Activated CD8-positive, alpha-beta memory T cell treated with anti-CD3 and anti-CD28 coated beads, Interleukin-2, amount 50 U/mL, for 4 hours (primary cell): ENCODE results near the gene SEZ6L2.
"Not testable (repeated sequence)": the region's sequence is repeated elsewhere in the genome, so short reads cannot be mapped to it uniquely, and the experiment has no call there.

ENCODE experiments used
- DNase-seq: peaks from one replicate; pipeline ENCODE4 v3.0.0-alpha.2; 2020

The SEZ6L2 gene

GRCh38 chr16:29909851-29910250 lies 10.5 kb upstream of the SEZ6L2 start:
- not testable (repeated sequence) for DNase-seq

GRCh38 chr16:29909391-29909790 lies 10.0 kb upstream of the SEZ6L2 start:
- no peak for DNase-seq

- DNase-seq, result no peak
Observed at GRCh38 chr16:29908719-29909220, 9.4 kb upstream of the SEZ6L2 start.

GRCh38 chr16:29907973-29908372 lies 8.6 kb upstream of the SEZ6L2 start:
- DNase-seq, result no peak

GRCh38 chr16:29906520-29907244 lies 7.3 kb upstream of the SEZ6L2 start:
- DNase-seq, result no peak

DNA sequence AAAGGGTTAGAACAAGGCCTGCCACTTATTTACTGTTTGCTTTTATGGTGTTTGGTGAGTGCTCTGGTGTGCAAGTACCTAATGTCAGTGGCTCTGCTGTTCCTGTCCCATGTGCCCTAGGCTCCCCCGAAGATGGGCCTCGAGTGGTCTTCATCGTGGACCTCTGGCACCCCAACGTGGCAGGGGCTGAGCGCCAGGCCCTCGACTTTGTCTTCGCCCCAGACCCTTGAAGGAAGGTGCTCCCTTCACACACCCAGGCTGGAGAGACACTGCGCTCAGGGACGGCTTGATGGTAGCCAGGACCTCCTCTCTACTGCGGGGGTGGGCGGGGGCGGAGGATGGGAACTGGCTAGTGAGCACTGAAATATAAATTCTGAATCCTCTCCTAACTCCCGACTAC lies 6.3 kb upstream of the SEZ6L2 start:
- DNase-seq, result no peak

DNA sequence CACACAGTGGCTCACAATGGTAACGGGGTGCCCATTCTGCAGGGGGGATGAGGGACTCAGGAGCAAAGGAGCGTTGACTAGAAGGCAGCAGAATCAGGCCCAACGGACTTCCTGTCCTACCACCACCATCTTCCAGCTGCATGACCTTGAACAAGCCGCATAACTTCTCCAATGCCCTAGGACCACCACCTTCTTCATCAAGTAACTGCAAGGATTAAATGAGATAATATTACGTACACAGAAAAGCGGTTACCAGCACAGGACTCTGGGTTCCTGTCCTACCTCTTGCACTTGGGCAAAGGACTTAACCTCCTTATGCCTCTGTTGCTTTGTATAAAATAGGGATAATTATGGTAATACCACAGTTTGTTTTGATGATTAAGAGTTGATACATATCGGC lies 5.6 kb upstream of the SEZ6L2 start:
- no peak for DNase-seq

DNA sequence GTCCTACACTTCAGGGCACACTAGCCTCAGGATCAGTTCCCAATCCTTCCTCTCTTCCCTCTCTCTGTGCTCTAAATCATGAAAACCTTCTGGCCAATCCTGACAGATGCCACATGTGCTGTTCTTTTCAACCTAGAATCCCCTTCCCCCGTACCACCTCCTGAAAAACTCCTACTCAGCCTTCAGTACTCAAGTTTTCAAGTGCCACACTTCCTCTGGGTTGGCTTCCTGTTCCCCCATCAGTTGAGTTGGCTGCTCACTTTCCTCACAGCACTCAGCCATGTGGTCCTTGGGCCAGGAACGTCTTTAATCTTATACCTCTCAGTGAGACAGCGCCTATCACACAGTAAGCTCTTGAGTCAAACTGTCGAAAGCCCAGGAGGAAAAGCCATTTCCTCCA lies 4.2 kb upstream of the SEZ6L2 start:
- DNase-seq, result no peak

DNA sequence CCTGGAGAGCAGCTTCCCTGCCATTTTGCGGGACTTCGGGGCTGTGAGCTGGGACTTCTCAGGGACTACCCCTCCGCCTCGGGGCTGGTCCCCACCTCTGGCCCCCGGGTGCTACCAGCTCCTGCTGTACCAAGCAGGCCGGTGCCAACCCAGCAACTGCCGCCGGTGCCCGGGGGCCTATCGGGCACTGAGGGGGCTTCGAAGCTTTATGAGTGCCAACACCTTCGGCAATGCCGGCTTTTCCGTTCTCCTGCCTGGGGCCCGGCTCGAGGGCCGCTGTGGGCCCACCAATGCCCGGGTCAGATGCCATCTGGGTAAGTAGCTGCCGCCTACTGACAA lies 2.2 kb upstream of the SEZ6L2 start:
- DNase-seq, result no peak

GRCh38 chr16:29900888-29901606 lies 1.7 kb upstream of the SEZ6L2 start:
- DNase-seq, result no peak

GRCh38 chr16:29900102-29900887 lies 945 bp upstream of the SEZ6L2 start, which contains the start of gene ASPHD1:
ASPHD1 (plus strand) TSS chr16:29900488; CDS start chr16:29900972, 484 bp downstream.
- DNase-seq, result peak; percentile 79

- no peak for DNase-seq
Observed at GRCh38 chr16:29898804-29899515, 390 bp downstream of the SEZ6L2 start.

DNA sequence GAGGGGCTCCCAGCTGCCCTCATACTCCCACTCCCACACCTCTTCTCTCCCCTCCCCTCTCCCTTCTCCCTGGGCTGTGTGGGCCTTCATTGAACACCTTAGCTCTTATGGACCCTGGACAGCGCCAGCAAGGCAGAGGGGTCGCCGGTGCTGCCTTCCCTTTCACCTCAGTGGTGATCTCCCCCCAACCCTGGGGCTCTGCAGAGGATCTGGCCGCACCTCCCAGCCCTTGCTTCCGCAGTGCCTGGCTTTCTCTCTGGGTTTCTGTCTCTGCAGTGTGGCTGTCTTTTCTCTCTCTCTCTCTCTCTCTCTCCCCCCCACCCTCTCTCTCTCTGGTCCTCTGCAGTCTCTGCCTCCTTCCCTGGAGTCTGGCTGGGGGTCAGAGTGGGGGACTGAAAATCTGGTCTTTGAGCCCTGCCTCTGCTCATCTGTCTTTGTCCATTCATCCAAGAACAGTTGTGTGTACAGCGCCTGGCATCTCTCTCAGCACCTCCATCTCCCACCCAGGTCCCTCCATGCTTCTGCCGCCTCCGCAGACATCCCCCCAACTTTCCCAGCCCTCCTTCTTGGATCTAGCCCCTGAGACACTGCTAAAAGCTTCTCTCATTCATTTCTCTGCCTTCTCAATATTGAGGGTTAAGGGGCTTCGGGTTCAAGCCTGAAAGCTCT lies 1.1 kb downstream of the SEZ6L2 start:
- DNase-seq, result no peak

GRCh38 chr16:29897333-29897732 lies 2.0 kb downstream of the SEZ6L2 start:
- DNase-seq, result no peak

- DNase-seq, result no peak
Observed at GRCh38 chr16:29896841-29897240, 2.5 kb downstream of the SEZ6L2 start.

DNA sequence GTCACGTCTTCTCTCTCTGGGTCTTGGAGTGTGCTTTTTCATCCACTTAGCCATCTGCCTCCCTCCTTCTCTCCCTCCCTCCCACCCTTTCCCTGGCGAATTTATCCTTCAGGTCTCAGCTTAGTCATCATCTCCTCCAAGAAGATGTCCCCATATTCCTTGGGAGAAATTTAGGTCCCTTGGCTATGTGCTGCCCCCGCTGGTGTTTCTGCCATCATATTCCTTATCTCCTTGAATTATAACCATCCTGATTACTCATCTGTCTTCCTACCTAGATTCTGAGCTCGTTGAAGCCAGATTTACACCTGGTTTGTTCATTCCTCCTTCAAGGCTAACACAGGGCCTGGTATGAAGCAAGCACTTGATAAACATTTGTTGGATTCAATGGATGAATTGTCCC lies 5.0 kb downstream of the SEZ6L2 start:
- DNase-seq, result no peak

DNA sequence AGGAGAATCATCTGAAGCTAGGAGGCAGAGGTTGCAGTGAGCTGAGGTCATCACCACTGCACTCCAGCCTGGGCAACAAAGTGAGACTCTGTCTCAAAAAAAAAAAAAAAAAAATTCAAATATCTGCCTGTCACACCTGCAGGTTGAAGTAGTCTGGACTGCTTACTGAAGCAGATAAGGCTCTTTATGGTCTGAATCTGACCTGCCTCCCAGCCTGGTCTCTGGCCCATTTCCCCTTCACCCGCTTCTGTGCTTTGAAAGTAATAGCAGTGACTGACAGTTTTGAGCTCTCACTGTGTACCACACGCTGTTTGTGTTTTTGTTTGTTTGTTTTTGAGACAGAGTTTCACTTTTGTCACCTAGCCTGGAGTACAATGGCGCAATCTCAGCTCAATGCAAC lies 5.8 kb downstream of the SEZ6L2 start:
- no peak for DNase-seq

DNA sequence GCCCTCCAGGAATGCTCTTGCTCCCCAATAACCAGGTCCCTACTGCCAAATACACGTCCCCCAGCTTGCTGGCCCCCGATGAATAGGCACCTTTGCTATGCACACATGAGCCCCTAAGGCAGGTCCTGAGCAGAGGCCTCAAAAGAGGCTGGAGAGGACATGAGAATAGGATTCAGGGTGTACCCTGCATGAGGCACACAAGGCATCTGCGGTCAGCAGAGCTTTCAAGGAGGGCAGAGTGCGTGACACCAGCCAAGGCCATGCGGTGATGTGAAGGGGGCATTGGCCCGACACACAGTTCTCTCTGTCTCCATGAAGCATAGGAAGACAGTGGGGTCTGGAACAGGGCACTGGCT lies 6.9 kb downstream of the SEZ6L2 start:
- no peak for DNase-seq

DNA sequence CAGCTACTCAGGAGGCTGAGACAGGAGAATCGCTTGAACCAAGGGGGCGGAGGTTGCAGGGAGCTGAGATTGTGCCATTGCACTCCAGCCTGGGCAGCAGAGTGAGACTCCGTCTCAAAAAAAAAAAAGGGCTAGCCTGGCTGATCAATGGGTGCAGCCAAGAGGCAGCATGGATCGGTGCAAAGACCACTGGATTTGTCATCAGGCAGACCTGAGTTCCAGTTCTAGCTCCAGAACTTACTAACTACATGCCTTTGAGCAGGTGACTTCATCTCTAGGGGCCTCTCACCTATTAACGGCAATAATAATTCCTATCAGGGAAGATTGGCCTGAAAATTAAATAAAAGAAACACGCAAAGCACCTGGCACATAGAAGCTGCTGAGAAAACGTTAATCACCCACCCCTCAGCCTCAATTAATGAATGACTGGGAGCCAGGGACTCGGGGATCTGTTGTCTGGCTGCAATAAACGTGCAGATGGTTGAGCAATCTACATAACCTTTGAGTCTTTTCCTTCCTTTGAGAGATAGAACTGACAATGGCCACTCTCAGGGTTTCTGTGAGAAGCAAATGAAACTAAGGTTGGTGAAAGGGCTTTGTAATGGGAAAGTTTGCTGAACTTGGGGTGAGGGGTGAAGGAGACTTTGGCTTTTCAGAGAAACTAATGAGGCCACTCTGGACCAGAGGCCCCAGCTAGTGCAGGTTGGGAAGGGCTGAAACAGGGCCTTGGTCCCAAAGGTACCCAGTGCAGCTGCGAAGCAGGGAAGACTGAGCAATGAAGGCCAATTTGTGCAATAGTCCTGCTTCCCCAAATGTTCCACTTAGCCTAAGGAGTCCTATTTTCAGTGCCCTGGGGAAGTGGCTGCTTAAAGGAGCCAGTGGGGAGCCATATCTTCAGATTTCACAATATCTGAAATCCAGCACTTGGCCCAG lies 7.6 kb downstream of the SEZ6L2 start:
- no peak for DNase-seq

- not testable (repeated sequence) for DNase-seq
Observed at GRCh38 chr16:29889372-29889771, 10.0 kb downstream of the SEZ6L2 start.

- no peak for DNase-seq
Observed at GRCh38 chr16:29883987-29884386, 15.4 kb downstream of the SEZ6L2 start.
